Naive thymus-derived CD4-positive, alpha-beta T cell (primary cell): ENCODE data around the gene CLTRN. TPM values are rescaled to one million over a fixed set of nuclear protein-coding genes. Genes with fewer than 3 reads are reported as not detected.

ENCODE experiments used
- ATAC-seq: fragments of 150-1000 bp; cut with Tn5 transposase; 2 replicates; pipeline ENCODE4 v1.10.0; 2021; ENCODE audit warnings: mild to moderate bottlenecking, moderate library complexity
- CTCF ChIA-PET: fragments of 350-600 bp; sonication (Branson Sonifier 250); formaldehyde crosslinking; loops from one replicate; lab custom pipeline; 2021; ENCODE audit warnings: antibody characterized with exemption; lab: Charles Lee
- POLR2A ChIA-PET: fragments of 350-600 bp; sonication (Branson Sonifier 250); formaldehyde crosslinking; loops from one replicate; lab custom pipeline; 2021; ENCODE audit warnings: antibody characterized with exemption, inconsistent platforms; lab: Charles Lee
- DNase-seq, 9 donors: peaks; one replicate each; pipeline versions ENCODE4 v3.0.0 to v3.0.0-alpha.2; 2020 to 2022; ENCODE audit warnings: mixed read lengths in 1 of 9
- H3K27ac ChIP-seq: one replicate; pipeline ENCODE4 v1.7.0; 2013; ENCODE audit warnings: mild to moderate bottlenecking, low read depth, low read length, moderate library complexity
- H3K27me3 ChIP-seq, 2 donors: one replicate each; pipeline ENCODE4 v1.7.0; 2013; ENCODE audit warnings: low read length in 2 of 2, mild to moderate bottlenecking in 2 of 2, moderate library complexity in 2 of 2; ENCODE audit not compliant: control insufficient read depth in 2 of 2, insufficient read depth in 2 of 2
- H3K36me3 ChIP-seq, 3 experiments: 1 replicate in 2 of 3; 2 replicates in 1 of 3; pipeline ENCODE4 v1.7.0; 2013; ENCODE audit warnings: low read length in 3 of 3, mild to moderate bottlenecking in 3 of 3, moderate library complexity in 1 of 3; ENCODE audit not compliant: insufficient read depth in 3 of 3, control insufficient read depth in 2 of 3
- H3K4me1 ChIP-seq, 2 donors: one replicate each; pipeline ENCODE4 v1.7.0; 2013; ENCODE audit warnings: low read length in 2 of 2, mild to moderate bottlenecking in 2 of 2, moderate library complexity in 1 of 2; ENCODE audit not compliant: control insufficient read depth in 2 of 2, insufficient read depth in 2 of 2
- H3K4me3 ChIP-seq: 2 replicates; pipeline ENCODE4 v1.7.0; 2013; ENCODE audit warnings: mild to moderate bottlenecking, low read length
- H3K9me3 ChIP-seq, 3 experiments: 1 replicate in 2 of 3; 2 replicates in 1 of 3; pipeline ENCODE4 v1.7.0; 2013; ENCODE audit warnings: low read length in 3 of 3; ENCODE audit not compliant: control insufficient read depth in 2 of 3
- H3K27ac Mint-ChIP-seq, 9 donors: one replicate each; pipeline ENCODE4 v1.8.0; 2020 to 2022; ENCODE audit warnings: mixed read lengths in 9 of 9, mild to moderate bottlenecking in 8 of 9, moderate library complexity in 5 of 9, inconsistent platforms in 2 of 9
- H3K27me3 Mint-ChIP-seq, 5 donors: one replicate each; pipeline ENCODE4 v1.8.0; 2021 to 2022; ENCODE audit warnings: mixed read lengths in 5 of 5, mild to moderate bottlenecking in 1 of 5
- H3K36me3 Mint-ChIP-seq, 5 donors: one replicate each; pipeline ENCODE4 v1.8.0; 2020 to 2022; ENCODE audit warnings: mixed read lengths in 5 of 5, mild to moderate bottlenecking in 3 of 5, inconsistent platforms in 1 of 5
- H3K4me1 Mint-ChIP-seq, 7 donors: one replicate each; pipeline ENCODE4 v1.8.0; 2020 to 2022; ENCODE audit warnings: mixed read lengths in 7 of 7, mild to moderate bottlenecking in 3 of 7, inconsistent platforms in 1 of 7
- H3K4me3 Mint-ChIP-seq, 10 donors: one replicate each; pipeline ENCODE4 v1.8.0; 2020 to 2022; ENCODE audit warnings: mild to moderate bottlenecking in 10 of 10, mixed read lengths in 10 of 10, moderate library complexity in 6 of 10, inconsistent platforms in 2 of 10
- H3K9me3 Mint-ChIP-seq, 11 donors: one replicate each; pipeline ENCODE4 v1.8.0; 2020 to 2022; ENCODE audit warnings: mixed read lengths in 11 of 11, mild to moderate bottlenecking in 4 of 11, inconsistent platforms in 1 of 11, moderate library complexity in 1 of 11
- intact Hi-C, 2 donors: fragments of 100-400 bp; cut with micrococcal nuclease; formaldehyde crosslinking; loops; one replicate each; pipeline ENCODE4 v1.15.1; 2023
- polyA plus RNA-seq, 2 donors: library from polyadenylated mRNA; unstranded; fragments of 300-500 nt; fragmentation: Illumina TruSeq; gene quantifications; one replicate each; pipeline ENCODE4 v1.2.3, GENCODE V29; 2021
- total RNA-seq, 6 experiments: library from RNA in 5 of 6; stranded (reverse) in 5 of 6; gene quantifications; 1 replicate in 5 of 6; 2 replicates in 1 of 6; pipeline ENCODE4 v1.2.3 and lab custom pipeline; 2021 to 2026

CLTRN gene
- total and polyA plus RNA-seq, 7 experiments from 2014 or later = 0.13 to 0.81 (median 0.53) TPM; not detected in 1

DNA sequence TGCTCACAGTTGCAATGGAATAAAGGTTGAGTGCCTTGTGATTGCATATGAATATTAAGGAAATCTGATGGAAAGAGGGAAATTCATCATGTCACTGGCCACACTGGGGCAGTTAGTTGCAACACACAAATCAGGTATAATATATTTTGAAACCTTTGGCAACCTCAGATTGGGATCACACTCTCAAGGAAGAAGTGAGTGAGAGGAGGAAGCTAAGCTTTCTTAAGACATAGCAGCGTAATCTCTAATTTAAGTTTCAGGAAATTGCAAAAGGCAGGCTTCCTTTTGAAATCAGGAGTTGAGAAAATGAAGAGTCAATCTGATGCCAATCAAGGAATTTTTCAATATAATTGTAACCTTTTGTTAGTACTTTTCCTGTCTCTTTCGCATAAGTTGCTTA lies 12.3 kb upstream of the CLTRN start:
- Mint-ChIP-seq H3K4me3 (no peak overlapping the region), H3K4me1 (peaks cover 3 to 23% (median 12%) of the 10 kb centered on the region in 7 donors), H3K9me3 (no peaks in the 10 kb centered on the region), H3K36me3 (peaks cover 0 to 20% (median 2%) of the 10 kb centered on the region in 5 donors), H3K27me3 (no peaks in the 10 kb centered on the region), H3K27ac (peak overlapping the region in 1 of 9 donors; percentile 40)
- POLR2A ChIA-PET = interaction anchor here (0.7 kb wide), 1 partner anchor 1191 kb away, joined by 3 read pairs; no protein-coding TSS in a partner anchor
- Histone ChIP-seq H3K27ac (no peak overlapping the region), H3K36me3 (peaks cover 0 to 24% (median 0%) of the 10 kb centered on the region in 3 experiments), H3K4me3 (no peak overlapping the region), H3K9me3 (no peaks in the 10 kb centered on the region), H3K4me1 (peaks cover 5 to 11% of the 10 kb centered on the region in 2 donors), H3K27me3 (no peaks in the 10 kb centered on the region)
- DNase-seq (no peak), ATAC-seq (no peak)
- CTCF ChIA-PET = interaction anchor here (0.7 kb wide), 1 partner anchor 748 kb away, joined by 3 read pairs; no protein-coding TSS in a partner anchor
- intact Hi-C loops = loop anchor here (5.0 to 10.0 kb wide), 3 partner anchors 182 to 1652 kb away; partner anchors contain the start of genes GEMIN8 (in 2 of the 2) and PIR (in 1 of the 2)

DNA sequence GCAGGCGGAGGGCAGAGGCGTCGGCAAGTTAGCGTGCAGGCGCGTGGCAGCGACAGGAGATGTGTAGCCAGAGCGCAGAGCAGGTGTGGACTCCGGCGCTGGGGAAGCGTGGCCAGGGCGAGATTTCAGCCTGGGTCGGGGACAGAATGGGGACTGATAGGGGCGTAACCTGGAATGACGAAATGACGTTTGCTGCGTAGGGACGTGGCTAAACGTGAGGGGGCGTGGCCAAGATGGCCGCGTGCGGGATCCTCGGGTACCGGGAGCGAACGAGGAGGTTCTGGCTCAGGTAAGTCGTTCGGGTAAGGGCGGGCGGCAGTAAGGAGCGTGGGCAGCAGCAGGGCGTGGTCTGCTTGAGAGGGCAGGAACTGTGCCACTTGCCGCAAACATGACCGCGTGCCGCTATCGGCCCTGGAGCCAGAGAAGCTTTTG lies 10.9 kb upstream of the CLTRN start:
- intact Hi-C loops = loop anchor here (1.0 to 10.0 kb wide), 15 partner anchors 12 to 1651 kb away; partner anchors contain the start of genes AP1S2 (in 2 of the 2), CA5B (in 2 of the 2), FANCB (in 2 of the 2) and GEMIN8 (in 2 of the 2)
- no peaks in the 10 kb centered on the region for H3K27me3 ChIP-seq
- H3K27me3 Mint-ChIP-seq = peaks cover 0 to 5% (median 0%) of the 10 kb centered on the region in 5 donors
- peak overlapping the region; percentile 96 for H3K27ac ChIP-seq
- no peaks in the 10 kb centered on the region for H3K9me3 ChIP-seq
- H3K4me3 Mint-ChIP-seq = no peak overlapping the region
- peaks cover 0 to 13% (median 0%) of the 10 kb centered on the region in 3 experiments for H3K36me3 ChIP-seq
- ATAC-seq (peak; percentile 77), DNase-seq (peak in 3 of 9 donors; percentile 69 to 79 (median 79))
- peaks cover 5 to 11% of the 10 kb centered on the region in 2 donors for H3K4me1 ChIP-seq
- no peaks in the 10 kb centered on the region for H3K9me3 Mint-ChIP-seq
- ChIA-PET POLR2A (interaction anchor here (0.5 to 2.5 kb wide), 4 partner anchors 63 to 1221 kb away, joined by 3 to 12 read pairs (median 6); partner anchors contain the start of genes AP1S2 and CA5B), CTCF (interaction anchor here (0.6 kb wide), 2 partner anchors 57 to 177 kb away, joined by 3 read pairs; no protein-coding TSS in a partner anchor)
- peaks cover 3 to 19% (median 12%) of the 10 kb centered on the region in 7 donors for H3K4me1 Mint-ChIP-seq
- H3K36me3 Mint-ChIP-seq = peaks cover 0 to 10% (median 2%) of the 10 kb centered on the region in 5 donors
- H3K4me3 ChIP-seq = peak overlapping the region; percentile 87
- no peak overlapping the region for H3K27ac Mint-ChIP-seq

DNA sequence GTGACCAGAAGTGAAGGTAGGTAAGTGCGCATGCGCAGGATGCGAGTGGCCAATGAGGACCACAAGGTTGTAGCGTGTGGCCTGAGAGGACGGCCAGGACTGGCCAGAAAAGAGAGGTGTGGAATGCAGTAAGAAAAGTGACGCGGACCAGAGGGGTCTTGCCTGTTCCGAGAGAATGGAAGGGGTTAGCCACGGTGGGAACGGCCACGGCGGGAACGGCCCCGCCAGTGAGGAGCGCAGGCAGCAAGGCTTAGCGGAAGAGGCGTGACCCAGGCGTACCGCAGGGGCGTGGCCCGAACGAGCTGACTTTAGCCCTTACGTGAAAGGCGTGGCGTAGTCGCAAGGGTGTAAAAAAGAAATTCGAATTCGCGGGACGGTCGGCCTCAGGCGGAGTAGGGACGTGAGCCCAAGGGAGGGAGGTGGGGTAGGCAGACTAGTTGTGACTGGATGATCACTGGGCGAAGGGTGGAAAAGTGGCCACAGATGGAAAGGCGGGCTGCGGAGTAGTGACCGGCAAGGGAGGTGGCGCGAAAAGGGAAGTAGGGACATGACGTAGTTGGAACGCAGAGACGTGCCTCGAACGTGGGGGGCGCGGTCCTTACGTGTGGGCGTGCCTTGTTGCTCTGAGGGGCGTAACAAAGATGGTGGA lies 10.4 kb upstream of the CLTRN start:
- Histone ChIP-seq H3K4me3 (peak overlapping the region; percentile 87), H3K4me1 (peaks cover 5 to 11% of the 10 kb centered on the region in 2 donors), H3K27me3 (no peaks in the 10 kb centered on the region), H3K27ac (peak overlapping the region; percentile 96), H3K9me3 (no peaks in the 10 kb centered on the region), H3K36me3 (peaks cover 0 to 13% (median 0%) of the 10 kb centered on the region in 3 experiments)
- POLR2A ChIA-PET = interaction anchor here (0.5 to 2.5 kb wide), 6 partner anchors 63 to 1222 kb away, joined by 3 to 12 read pairs (median 4); partner anchors contain the start of genes AP1S2, CA5B, SYAP1 and ZRSR2
- no peak overlapping the region for H3K4me3 Mint-ChIP-seq
- no peaks in the 10 kb centered on the region for H3K9me3 Mint-ChIP-seq
- H3K27me3 Mint-ChIP-seq = peaks cover 0 to 5% (median 0%) of the 10 kb centered on the region in 5 donors
- DNase-seq (peak; percentile 70 to 99 (median 96)), ATAC-seq (peak; percentile 90)
- intact Hi-C loops = loop anchor here (1.0 to 10.0 kb wide), 15 partner anchors 12 to 1650 kb away; partner anchors contain the start of genes AP1S2 (in 2 of the 2), CA5B (in 2 of the 2), FANCB (in 2 of the 2) and GEMIN8 (in 2 of the 2)
- peaks cover 0 to 7% (median 0%) of the 10 kb centered on the region in 5 donors for H3K36me3 Mint-ChIP-seq
- CTCF ChIA-PET = interaction anchor here (0.6 kb wide), 1 partner anchor 1010 kb away, joined by 4 read pairs; no protein-coding TSS in a partner anchor
- no peak overlapping the region for H3K27ac Mint-ChIP-seq
- H3K4me1 Mint-ChIP-seq = peaks cover 0 to 17% (median 12%) of the 10 kb centered on the region in 7 donors

DNA sequence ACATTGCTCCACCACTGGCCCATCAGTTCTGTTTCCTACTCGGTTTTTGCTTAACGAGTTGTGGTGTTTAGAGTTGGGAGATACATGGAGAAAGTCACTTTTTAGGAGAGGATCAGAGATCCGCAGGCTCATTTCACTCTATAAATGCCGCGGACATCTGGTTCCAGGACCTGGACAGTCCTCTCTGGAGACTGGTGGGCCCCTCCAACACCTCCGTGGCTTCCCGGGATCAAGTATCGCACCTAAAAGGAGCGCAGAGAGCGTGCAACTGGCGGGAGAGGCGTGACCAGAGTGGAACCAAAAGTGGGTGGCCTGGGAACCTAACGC lies 9.9 kb upstream of the CLTRN start:
- peaks cover 0 to 17% (median 12%) of the 10 kb centered on the region in 7 donors for H3K4me1 Mint-ChIP-seq
- no peaks in the 10 kb centered on the region for H3K27me3 ChIP-seq
- no peak for ATAC-seq
- no peak overlapping the region for H3K27ac Mint-ChIP-seq
- peaks cover 5 to 11% of the 10 kb centered on the region in 2 donors for H3K4me1 ChIP-seq
- no peak overlapping the region for H3K4me3 Mint-ChIP-seq
- peak overlapping the region; percentile 87 for H3K4me3 ChIP-seq
- H3K36me3 ChIP-seq = peaks cover 0 to 12% (median 0%) of the 10 kb centered on the region in 3 experiments
- ChIA-PET CTCF (interaction anchor here (0.6 kb wide), 2 partner anchors 54 to 1010 kb away, joined by 3 to 4 read pairs; no protein-coding TSS in a partner anchor), POLR2A (interaction anchor here (0.6 to 2.5 kb wide), 5 partner anchors 64 to 1045 kb away, joined by 3 to 12 read pairs (median 5); partner anchors contain the start of genes AP1S2, CA5B, SYAP1 and ZRSR2)
- H3K36me3 Mint-ChIP-seq = peaks cover 0 to 7% (median 0%) of the 10 kb centered on the region in 5 donors
- H3K9me3 Mint-ChIP-seq = no peaks in the 10 kb centered on the region
- no peaks in the 10 kb centered on the region for H3K9me3 ChIP-seq
- intact Hi-C loops = loop anchor here (10.0 kb wide), 2 partner anchors 180 to 1650 kb away; partner anchors contain the start of genes GEMIN8 (in 1 of the 2) and PIR (in 1 of the 2)
- no peak for DNase-seq
- peak overlapping the region; percentile 96 for H3K27ac ChIP-seq
- peaks cover 0 to 6% (median 0%) of the 10 kb centered on the region in 5 donors for H3K27me3 Mint-ChIP-seq

DNA sequence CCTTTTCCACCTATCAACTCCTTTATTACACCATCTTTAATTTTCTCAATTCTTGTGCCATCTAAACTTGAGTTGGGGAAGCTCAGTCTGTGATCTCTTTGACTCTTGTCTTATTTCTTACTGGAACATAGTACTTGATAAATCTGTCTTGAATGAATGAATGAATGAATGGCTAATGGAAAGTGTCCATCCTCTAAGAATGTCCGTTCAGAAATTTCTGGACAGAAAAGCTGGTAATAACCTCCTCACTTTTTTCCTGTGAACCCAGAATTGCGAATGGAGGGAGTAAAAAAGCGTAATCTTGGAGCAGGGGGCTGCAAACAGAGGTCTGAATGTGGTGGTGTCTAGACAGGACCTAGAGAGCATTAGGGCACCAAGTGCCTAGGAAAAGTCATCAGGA lies 9.4 kb upstream of the CLTRN start:
- H3K27ac Mint-ChIP-seq = peak overlapping the region in 1 of 9 donors; percentile 82
- peaks cover 0 to 9% (median 0%) of the 10 kb centered on the region in 5 donors for H3K27me3 Mint-ChIP-seq
- H3K4me1 Mint-ChIP-seq = peaks cover 0 to 17% (median 11%) of the 10 kb centered on the region in 7 donors
- Histone ChIP-seq H3K27ac (peak overlapping the region; percentile 96), H3K36me3 (peaks cover 0 to 7% (median 0%) of the 10 kb centered on the region in 3 experiments), H3K9me3 (no peaks in the 10 kb centered on the region), H3K4me1 (peaks cover 5 to 11% of the 10 kb centered on the region in 2 donors), H3K4me3 (peak overlapping the region; percentile 87), H3K27me3 (no peaks in the 10 kb centered on the region)
- H3K4me3 Mint-ChIP-seq = no peak overlapping the region
- ATAC-seq (no peak), DNase-seq (no peak)
- H3K36me3 Mint-ChIP-seq = peaks cover 0 to 4% (median 0%) of the 10 kb centered on the region in 5 donors
- intact Hi-C loops = loop anchor here (10.0 kb wide), 2 partner anchors 179 to 1649 kb away; partner anchors contain the start of genes GEMIN8 (in 1 of the 2) and PIR (in 1 of the 2)
- H3K9me3 Mint-ChIP-seq = no peaks in the 10 kb centered on the region
- POLR2A ChIA-PET = interaction anchor here (1.1 to 2.5 kb wide), 3 partner anchors 11 to 181 kb away, joined by 3 to 12 read pairs (median 7); partner anchors contain the start of genes AP1S2 and CA5B
- CTCF ChIA-PET = interaction anchor here (0.6 kb wide), 1 partner anchor 54 kb away, joined by 3 read pairs; no protein-coding TSS in a partner anchor
